ENCODE data around the gene VCL.

GRCh38 chr10:74051736-74052342, 53.9 kb downstream of the VCL start:
- TF ChIP-seq CTCF (IDR thresholded peaks at IDR 0.05) (no peak), ZFX (IDR thresholded peaks at IDR 0.05; ENCODE audit: borderline replicate concordance) (no peak)

Measured in 22Rv1 (cell line).